ENCODE data around the gene HTRA3.

The HTRA3 gene

DNA sequence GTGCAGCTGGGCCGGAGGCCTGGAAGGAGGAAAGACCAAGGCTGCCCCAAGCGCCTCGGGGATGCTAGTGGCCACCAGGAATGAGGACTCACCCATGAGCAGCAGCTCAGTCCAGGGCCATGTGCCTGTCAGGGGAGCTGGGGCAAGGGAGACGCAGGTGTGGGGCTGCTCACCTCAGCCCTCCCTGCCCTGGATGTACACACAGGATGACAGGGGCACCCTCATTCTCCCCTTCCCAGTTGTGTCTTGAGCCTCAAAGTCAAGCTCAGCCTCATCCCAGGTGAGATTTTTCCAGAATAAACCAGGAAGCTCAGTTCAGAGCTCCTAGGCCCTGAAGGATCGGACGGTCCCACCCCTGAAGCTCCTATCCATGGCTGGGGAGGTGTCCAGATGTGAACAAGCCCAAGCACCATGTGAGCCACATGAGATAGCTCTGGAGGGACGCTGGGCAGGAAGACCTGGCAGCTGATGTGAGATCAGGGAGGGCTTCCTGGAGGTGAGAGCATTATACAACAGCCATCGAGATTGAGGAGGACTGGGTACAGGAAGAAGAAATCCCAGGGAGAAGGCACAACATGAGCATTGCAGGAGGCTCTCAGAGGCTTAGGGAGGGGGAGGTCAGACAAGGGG lies 23.0 kb downstream of the HTRA3 start:
- no peak for DNase-seq (ENCODE audit: low spot score)

DNA sequence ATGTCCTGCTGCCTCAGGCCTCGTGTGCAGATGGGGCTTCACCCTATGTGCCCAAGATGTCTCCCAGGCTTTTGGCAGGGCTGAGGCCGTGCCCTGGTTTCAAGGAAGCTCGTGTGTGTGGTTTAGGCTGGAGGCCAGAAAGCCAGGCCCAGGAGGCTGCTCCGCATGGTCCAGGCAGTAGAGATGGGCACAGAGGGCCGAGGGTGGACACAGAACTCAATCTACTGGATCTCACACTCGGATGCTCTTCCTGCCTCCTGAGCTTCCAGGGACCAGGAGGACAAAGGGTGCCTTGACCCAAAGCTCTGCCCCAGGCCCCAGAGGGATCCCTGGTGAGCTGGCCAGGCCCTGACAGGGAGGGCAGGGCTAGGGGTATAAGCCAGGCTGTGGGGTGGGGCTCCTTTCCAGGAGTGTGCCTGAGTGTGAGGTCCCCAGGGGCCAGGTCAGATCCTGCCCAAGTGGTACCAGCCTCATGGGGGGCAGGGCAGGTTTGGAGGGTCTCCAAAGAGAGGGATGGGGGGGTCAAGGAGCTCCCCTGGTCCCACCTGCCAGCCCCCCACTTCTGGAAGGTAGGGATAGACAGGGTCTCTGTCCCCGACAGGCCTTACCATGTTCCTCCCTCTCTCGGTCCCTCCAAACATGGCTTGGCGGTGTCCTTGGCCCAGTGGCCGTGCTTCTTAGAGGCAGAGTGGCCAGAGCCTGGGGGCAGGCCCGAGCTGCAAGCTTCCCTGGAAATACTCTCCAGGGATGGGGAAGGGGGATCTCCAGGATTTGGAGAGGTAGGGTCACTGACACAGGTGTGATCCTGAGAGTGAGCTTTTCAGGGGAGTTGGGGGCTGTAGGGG lies 23.8 kb downstream of the HTRA3 start:
- DNase-seq (ENCODE audit: low spot score): no peak

DNA sequence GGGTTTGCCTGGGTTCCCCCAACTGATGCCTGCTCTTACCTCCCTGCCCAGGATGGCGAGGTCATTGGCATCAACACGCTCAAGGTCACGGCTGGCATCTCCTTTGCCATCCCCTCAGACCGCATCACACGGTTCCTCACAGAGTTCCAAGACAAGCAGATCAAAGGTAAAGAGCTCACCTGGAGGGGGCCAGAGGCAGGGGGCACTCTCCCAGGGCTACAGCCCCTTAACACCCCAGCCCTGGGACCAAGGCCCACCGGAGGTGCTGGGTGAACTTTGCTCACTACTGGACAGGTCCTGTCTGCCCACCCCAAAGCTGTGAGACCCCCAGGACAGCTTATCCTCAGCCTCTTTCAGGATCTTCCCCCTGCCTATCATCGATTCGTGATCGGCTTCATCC lies 24.5 kb downstream of the HTRA3 start:
- DNase-seq (ENCODE audit: low spot score): no peak

DNA sequence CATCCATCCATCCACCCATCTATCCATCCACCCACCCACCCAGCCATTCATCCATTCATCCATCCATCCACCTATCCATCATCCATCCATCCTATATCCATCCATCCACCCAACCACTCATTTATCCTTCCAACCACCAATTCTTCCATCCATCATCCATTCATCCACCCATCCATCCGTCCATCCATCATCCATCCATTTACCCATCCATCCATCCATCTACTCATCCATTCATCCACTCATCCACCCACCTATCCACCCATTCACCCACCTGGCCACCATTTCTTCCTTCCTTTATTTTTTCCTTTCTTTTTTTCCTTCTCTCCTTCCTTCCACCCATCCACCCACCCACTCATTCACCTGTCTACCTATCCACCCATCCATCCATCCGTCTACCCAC lies 25.2 kb downstream of the HTRA3 start:
- DNase-seq (ENCODE audit: low spot score): no peak

DNA sequence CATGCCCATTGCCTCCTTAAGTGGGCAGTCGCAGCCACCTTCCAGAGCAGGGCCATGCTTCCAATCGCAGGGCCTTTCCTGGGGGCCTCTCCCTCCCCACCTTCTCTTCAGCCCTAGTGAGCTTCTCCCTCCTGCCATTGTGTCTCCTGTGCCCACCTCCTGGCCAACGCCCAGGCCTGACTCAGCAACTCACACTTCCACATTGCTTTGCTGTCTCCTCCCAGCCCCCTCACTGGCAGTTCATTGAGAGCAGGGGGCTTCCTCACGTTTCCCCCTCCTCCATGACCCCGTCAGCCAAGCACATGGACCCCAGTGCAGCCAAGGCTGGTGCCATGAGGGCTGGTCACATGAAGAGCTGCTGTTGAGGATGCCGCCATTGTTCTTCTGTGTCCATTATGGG lies 25.9 kb downstream of the HTRA3 start:
- DNase-seq (ENCODE audit: low spot score): no peak

DNA sequence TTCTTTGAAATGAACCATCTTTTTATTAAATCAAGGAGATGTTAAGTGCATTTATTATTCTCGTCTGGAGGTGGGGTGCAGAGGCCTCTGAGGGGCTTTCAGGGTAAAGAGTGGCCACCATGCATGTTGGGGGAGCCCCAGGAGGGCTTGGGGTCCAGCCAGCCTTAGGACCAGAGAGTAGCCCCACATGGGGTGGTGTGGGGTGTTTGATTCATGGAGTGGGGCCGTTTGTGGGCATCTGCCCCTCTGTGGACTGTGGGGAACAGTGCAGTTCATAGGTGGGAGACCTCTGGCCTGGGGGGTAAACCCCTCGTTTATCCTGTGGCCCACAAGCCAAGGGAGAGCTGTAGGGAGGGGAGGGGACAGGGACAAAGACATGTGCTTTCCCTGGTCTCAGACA lies 26.9 kb downstream of the HTRA3 start:
- no peak for DNase-seq (ENCODE audit: low spot score)

DNA sequence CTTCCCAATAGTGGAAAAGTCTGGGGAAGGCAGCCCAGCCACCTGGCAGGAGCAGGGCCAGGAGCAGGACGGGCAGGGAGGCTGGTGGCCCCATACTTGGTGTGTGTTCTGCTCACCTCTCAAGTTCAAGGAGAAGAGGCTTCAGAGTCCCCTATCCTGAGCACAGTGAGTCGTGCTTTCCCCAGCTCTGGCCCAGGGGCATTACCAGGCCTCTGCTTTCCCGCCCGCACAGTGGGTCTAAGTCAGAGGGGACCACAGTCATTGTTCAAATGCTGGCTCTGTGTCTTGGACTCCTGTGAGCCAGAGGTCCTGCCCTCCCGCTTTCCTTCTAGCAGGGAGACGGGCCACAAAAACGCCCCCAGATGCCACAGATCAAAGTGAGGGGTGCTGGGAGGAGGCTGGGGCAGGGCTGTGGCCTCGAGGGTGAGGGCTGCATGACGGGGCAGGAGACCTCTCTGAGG lies 27.6 kb downstream of the HTRA3 start:
- no peak for DNase-seq (ENCODE audit: low spot score)

DNA sequence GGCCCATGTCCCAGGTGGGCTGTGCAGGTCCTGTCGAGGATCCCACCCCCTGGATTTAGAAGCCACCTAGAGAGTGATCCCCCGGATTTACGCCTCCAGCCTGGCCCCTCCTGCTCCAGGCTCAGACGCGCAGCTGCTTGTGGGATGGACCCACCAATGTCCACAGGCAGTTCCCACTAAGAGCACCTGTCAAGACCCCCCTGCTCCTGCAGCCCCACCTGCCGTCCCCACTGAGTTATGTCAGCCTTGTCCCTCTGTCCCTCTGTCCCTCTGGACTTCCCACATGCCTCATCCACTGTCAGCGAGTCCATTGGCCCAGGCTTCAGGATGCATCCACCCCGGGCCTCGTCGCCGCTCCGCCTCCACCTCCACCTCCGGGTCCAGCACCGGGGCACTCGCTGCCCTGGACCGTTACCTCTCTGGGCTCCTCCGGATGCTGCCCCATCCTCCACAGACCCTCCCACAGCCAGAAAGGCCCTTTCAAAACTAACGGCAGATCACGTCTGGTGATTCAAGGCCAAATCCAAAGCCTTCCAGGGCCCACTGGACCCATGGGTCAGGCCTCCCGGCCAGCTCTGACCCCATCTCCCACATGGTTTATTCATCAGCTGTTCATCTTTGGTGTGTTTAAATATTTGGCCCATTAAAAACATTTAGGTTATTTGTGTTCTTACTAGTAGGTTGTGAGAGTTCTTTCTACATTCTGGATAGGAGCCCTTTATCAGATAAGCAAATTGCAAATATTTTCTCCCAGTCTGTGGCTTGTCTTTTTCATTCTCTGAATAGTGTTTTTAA lies 28.3 kb downstream of the HTRA3 start:
- no peak for DNase-seq (ENCODE audit: low spot score)

DNA sequence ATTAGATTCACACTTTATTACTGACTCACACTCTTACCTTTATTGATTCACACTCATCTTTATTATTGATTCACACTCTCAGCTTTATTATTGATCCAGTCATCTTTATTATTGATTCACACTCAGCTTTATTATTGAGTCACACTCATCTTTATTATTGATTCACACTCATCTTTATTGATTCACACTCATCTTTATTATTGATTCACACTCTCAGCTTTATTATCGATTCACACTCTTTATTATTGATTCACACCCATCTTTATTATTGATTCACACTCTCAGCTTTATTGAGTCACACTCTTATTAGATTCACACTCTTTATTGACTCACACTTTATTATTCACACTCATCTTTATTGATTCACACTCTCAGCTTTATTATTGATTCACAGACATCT lies 31.3 kb downstream of the HTRA3 start:
- no peak for DNase-seq (ENCODE audit: low spot score)

DNA sequence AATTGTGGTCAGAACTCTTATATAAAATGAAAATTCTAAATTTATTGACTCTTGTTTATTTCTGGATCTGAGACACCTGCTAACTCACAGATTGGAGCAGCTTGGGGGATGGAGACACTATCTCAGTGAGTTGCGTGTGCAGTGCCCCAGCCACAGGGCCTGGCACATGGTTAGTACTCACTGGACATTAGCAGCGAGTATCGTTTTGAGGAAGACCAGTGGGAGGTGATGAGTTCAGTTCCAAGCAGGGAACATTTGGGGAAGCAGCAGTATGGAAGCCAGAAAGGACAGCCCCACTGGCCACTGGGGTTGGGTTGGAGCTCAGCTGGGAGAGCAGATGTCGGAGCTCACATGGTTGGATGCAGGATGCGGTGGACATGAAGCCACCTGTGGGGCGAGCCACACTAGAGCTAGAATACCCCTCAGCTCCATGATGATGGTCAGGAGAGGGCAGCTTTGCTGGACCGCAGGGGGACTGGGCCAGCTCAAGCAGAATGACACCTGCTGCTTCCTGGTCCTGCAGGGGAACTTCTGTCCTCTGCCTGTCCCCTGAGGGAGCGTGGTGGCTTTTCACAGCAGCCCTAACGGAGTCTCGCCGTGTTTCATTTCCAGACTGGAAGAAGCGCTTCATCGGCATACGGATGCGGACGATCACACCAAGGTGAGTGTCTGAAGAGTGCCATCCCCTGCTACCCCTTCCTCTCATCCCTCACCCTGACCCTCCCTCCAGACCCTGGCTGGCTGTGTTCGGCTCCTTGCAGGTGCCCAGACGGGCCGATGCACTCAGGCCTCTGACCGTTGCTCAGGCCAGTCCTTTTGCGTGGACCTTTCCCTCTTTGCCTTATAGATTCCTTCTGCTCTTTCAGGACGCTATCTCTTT lies 32.5 kb downstream of the HTRA3 start:
- no peak for DNase-seq (ENCODE audit: low spot score)

DNA sequence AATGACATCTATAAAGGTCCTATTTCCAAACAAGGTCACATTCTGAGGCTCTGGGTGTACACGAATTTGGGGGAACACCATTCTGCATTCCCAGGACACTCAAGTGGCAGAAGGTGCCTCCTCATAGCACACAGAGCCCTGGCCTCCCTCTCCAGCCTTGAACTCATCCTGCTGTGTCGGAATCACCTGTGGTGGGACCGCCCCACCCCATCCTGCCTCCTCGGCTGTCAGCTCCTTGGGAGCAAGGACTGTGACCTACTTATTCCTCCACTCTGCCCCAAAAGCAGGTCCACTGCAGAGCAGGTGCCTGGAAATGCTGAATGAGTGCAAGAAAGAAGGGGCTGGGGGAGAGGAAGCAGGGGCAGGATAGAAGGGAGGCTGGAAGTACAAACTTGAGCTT lies 33.5 kb downstream of the HTRA3 start:
- no peak for DNase-seq (ENCODE audit: low spot score)

DNA sequence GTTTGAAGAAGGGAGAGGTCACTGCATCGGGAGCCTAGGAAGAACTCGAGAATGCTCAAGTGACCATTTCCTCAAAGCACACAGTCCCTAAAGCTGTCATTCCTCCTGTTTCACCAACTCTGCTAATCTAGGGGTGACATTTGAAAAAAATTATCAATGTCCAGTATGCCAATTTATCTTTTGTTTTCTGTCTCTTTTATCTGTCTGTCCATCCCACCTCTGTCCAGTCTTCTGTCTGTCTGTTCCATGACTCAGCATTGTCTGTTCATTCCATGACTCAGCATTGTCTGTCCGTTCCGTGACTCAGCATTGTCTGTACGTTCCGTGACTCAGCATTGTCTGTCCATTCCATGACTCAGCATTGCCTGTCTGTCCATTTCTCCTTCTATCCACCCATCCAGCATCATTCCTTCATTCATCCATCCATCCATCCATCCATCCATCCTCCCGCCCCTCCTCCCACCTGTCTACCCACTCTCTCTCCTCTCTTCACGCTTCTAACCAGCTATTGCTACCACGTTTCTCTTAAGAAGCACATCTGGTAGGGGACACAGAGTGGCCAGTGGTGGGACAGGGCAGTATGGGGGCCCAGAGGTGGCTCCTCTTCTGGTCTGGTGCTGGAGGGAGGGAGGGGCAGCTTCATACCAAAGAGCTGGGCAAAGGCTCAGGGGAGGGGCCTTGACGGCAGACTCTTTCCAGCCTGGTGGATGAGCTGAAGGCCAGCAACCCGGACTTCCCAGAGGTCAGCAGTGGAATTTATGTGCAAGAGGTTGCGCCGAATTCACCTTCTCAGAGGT lies 34.1 kb downstream of the HTRA3 start:
- DNase-seq (ENCODE audit: low spot score): no peak

DNA sequence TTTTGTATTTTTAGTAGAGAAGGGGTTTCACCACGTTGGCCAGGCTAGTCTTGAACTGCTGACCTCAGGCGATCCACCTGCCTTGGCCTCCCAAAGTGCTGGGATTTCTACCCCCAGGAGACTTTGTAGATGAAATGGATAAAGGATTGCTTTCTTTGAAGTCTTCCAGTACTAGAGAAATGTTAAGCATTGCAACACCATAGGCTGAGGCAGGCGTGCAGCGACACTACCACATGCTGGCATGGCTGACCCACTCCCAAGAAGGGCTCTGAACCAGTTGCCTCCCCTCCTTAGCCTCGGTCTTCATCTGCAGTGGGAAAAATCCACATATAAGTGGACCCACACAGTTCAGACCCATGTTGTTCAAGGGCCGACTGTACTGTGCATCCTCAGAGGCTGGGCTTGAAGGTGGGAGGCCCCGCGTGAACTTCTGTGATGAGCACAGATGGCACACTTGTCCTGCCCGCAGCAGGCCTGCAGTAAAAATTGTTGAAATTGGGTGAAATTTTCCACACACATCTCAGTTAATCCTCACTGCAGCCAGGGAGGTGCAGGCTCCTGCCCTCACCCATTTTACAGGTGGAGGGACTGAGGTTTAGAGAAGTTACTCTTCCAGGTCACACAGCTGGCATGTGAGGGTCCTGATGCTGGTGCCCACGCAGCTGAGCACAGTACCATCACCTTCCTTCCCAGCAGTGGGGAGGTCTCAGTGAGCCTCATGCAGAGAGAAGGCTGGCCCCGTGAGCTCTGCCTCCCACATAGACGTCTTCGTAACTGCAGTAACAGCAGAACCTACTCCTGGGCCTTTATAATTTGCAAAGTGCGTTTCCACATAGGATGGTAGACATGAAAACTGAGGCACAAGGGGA lies 35.5 kb downstream of the HTRA3 start:
- no peak for DNase-seq (ENCODE audit: low spot score)

DNA sequence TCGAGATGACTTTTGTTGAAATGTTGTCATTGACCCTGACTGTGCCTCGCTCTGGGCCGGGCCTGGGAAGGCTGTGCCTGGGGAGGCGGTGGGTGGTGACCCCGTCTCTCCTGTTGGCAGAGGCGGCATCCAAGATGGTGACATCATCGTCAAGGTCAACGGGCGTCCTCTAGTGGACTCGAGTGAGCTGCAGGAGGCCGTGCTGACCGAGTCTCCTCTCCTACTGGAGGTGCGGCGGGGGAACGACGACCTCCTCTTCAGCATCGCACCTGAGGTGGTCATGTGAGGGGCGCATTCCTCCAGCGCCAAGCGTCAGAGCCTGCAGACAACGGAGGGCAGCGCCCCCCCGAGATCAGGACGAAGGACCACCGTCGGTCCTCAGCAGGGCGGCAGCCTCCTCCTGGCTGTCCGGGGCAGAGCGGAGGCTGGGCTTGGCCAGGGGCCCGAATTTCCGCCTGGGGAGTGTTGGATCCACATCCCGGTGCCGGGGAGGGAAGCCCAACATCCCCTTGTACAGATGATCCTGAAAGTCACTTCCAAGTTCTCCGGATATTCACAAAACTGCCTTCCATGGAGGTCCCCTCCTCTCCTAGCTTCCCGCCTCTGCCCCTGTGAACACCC lies 36.4 kb downstream of the HTRA3 start:
- DNase-seq (ENCODE audit: low spot score): no peak

DNA sequence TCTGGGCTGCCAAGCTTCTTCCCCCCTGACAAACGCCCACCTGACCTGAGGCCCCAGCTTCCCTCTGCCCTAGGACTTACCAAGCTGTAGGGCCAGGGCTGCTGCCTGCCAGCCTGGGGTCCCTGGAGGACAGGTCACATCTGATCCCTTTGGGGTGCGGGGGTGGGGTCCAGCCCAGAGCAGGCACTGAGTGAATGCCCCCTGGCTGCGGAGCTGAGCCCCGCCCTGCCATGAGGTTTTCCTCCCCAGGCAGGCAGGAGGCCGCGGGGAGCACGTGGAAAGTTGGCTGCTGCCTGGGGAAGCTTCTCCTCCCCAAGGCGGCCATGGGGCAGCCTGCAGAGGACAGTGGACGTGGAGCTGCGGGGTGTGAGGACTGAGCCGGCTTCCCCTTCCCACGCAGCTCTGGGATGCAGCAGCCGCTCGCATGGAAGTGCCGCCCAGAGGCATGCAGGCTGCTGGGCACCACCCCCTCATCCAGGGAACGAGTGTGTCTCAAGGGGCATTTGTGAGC lies 37.0 kb downstream of the HTRA3 start:
- no peak for DNase-seq (ENCODE audit: low spot score)

DNA sequence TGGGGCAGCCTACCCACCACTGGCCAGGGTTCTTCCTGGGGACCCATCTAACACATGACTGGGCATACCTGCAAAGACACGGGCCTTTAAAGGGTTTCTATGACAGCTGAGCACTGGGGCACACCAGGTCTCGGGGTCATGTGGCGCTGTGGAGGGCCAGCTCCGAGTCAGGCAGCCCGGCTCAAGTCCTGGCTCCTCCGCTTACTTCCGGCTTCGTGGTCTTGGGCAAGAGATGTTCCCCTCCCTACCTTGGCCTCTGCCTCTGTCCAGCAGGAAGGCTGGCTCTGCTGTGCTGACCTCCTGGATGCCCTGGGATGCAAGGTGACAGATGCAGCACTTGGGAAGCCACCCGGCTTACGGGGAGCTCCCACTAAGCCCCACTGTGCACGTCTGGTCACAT lies 37.6 kb downstream of the HTRA3 start:
- DNase-seq (ENCODE audit: low spot score): no peak

DNA sequence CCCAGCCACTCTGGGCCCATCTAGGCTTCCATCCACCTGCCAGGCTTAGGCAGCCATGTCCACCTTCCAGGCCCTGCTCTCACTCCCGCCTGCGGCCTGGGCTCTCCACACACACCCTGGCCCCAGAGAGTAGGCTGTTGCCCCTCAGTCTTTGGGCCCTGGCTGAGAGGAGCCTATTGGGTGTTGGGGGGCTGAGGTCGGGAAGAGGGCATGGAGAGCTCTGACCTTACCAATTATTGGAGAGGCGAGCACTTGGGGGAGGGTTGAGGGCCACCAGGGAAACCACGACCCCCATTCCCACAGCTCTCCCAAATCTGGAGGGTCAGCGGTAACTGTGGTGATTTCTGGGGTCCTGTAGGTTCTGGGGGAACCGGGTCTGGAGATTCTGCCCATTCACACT lies 38.2 kb downstream of the HTRA3 start:
- no peak for DNase-seq (ENCODE audit: low spot score)

DNA sequence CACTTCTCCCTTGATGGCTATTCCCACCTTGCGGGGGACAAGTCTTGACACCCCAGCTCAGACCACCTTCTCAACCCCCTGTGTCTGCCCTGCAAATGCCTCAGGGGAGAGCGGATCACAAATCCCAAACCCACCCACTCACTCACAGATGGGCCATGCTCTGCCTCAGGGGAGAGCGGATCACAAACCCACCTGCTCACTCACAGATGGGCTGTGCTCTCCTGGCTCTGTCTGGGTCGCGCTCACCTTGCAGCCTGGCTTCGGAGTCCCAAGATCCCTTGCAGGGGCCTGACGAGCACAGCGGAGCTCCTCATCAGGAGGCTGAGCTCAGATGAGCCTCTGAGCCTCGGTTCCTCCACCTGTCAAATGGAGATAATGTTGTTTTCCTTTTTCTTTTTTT lies 38.6 kb downstream of the HTRA3 start:
- no peak for DNase-seq (ENCODE audit: low spot score)
